HepG2 (cell line): Measurements from ENCODE around the gene CD320. TPM values are rescaled to one million over a fixed set of nuclear protein-coding genes. Genes with fewer than 3 reads are reported as not detected.

Source experiments
- CENPT ChIP-seq: sonication (generic); formaldehyde crosslinking; IDR thresholded peaks from 2 replicates; pipeline ENCODE4 v1.8.0; 2022; ENCODE audit warnings: low read depth, mild to moderate bottlenecking, moderate library complexity, missing genetic modification reagents
- ETS1 ChIP-seq: sonication (generic); formaldehyde crosslinking; IDR thresholded peaks from 2 replicates; pipeline ENCODE4 v1.4.0; 2020; ENCODE audit warnings: missing genetic modification reagents
- GFI1 ChIP-seq: sonication (generic); formaldehyde crosslinking; IDR thresholded peaks from 2 replicates; pipeline ENCODE4 v1.5.0; 2020; ENCODE audit warnings: missing genetic modification reagents, mild to moderate bottlenecking, borderline replicate concordance
- HDAC6 ChIP-seq: fragments of 200-600 bp; sonication (generic); IDR thresholded peaks from 2 replicates; pipeline ENCODE4 v1.7.0; 2017; ENCODE audit warnings: mild to moderate bottlenecking, antibody characterized with exemption, low read length, low read depth
- HNF1B ChIP-seq: sonication (generic); formaldehyde crosslinking; IDR thresholded peaks from 2 replicates; pipeline ENCODE4 v1.5.1; 2020; ENCODE audit warnings: mild to moderate bottlenecking, moderate library complexity, missing genetic modification reagents
- IKZF5 ChIP-seq: IDR thresholded peaks from 2 replicates; pipeline ENCODE4 v1.6.1; 2018; ENCODE audit warnings: missing genetic modification reagents, mild to moderate bottlenecking, missing compliant biosample characterization
- LBX2 ChIP-seq: sonication (generic); formaldehyde crosslinking; IDR thresholded peaks from 2 replicates; pipeline ENCODE4 v1.5.0; 2020; ENCODE audit warnings: missing genetic modification reagents, mild to moderate bottlenecking, borderline replicate concordance
- MBD4 ChIP-seq: IDR thresholded peaks from 2 replicates; pipeline ENCODE4 v1.6.1; 2012; ENCODE audit warnings: low read length, inconsistent platforms, borderline replicate concordance
- MEIS1 ChIP-seq: sonication (generic); formaldehyde crosslinking; IDR thresholded peaks from 2 replicates; pipeline ENCODE4 v1.9.0; 2021; ENCODE audit warnings: mild to moderate bottlenecking, missing genetic modification reagents, moderate library complexity, borderline replicate concordance
- NAIF1 ChIP-seq: sonication (generic); formaldehyde crosslinking; IDR thresholded peaks from 2 replicates; pipeline ENCODE4 v1.5.0; 2020; ENCODE audit warnings: mild to moderate bottlenecking, missing genetic modification reagents, borderline replicate concordance
- POLR2G ChIP-seq: fragments of 200-400 bp; formaldehyde crosslinking; IDR thresholded peaks from 2 replicates; pipeline ENCODE4 v1.6.1; 2018; ENCODE audit warnings: mild to moderate bottlenecking, low read depth, low read length, moderate library complexity
- TBX2 ChIP-seq: sonication (generic); formaldehyde crosslinking; IDR thresholded peaks from 2 replicates; pipeline ENCODE4 v1.5.0; 2020; ENCODE audit warnings: missing genetic modification reagents, mild to moderate bottlenecking, borderline replicate concordance
- TRIM24 ChIP-seq: sonication (generic); formaldehyde crosslinking; IDR thresholded peaks from 2 replicates; pipeline ENCODE4 v1.8.0; 2022; ENCODE audit warnings: mild to moderate bottlenecking, missing genetic modification reagents
- ZBTB21 ChIP-seq: sonication (generic); formaldehyde crosslinking; IDR thresholded peaks from 2 replicates; pipeline ENCODE4 v1.4.0; 2020; ENCODE audit warnings: missing genetic modification reagents
- ZBTB37 ChIP-seq: sonication (generic); formaldehyde crosslinking; IDR thresholded peaks from 2 replicates; pipeline ENCODE4 v1.4.0; 2020; ENCODE audit warnings: mild to moderate bottlenecking, missing genetic modification reagents
- ZFAT ChIP-seq: sonication (generic); formaldehyde crosslinking; conservative IDR thresholded peaks from 2 replicates; pipeline ENCODE4 v1.8.1; 2023; ENCODE audit warnings: missing genetic modification reagents, inconsistent platforms
- ZNF326 ChIP-seq: sonication (generic); formaldehyde crosslinking; IDR thresholded peaks from 2 replicates; pipeline ENCODE4 v1.4.0; 2020; ENCODE audit warnings: missing genetic modification reagents, borderline replicate concordance
- ZNF431 ChIP-seq: sonication (generic); formaldehyde crosslinking; IDR thresholded peaks from 2 replicates; pipeline ENCODE4 v1.9.0; 2022; ENCODE audit warnings: missing genetic modification reagents, low read depth, mild to moderate bottlenecking, borderline replicate concordance
- ZNF605 ChIP-seq: sonication (generic); formaldehyde crosslinking; IDR thresholded peaks from 2 replicates; pipeline ENCODE4 v1.8.0; 2022; ENCODE audit warnings: mild to moderate bottlenecking, missing genetic modification reagents
- ZNF709 ChIP-seq: sonication (generic); formaldehyde crosslinking; IDR thresholded peaks from 2 replicates; pipeline ENCODE4 v1.5.0; 2020; ENCODE audit warnings: mild to moderate bottlenecking, missing genetic modification reagents
- ZNF747 ChIP-seq: sonication (generic); formaldehyde crosslinking; IDR thresholded peaks from 2 replicates; pipeline ENCODE4 v1.8.1; 2023; ENCODE audit warnings: missing genetic modification reagents, mild to moderate bottlenecking, borderline replicate concordance
- ZNF768 ChIP-seq: sonication (generic); formaldehyde crosslinking; IDR thresholded peaks from 2 replicates; pipeline ENCODE4 v1.4.0; 2020; ENCODE audit warnings: missing genetic modification reagents
- ZNF841 ChIP-seq: sonication (generic); formaldehyde crosslinking; IDR thresholded peaks from 2 replicates; pipeline ENCODE4 v1.8.1; 2023; ENCODE audit warnings: missing genetic modification reagents, borderline replicate concordance
- polyA plus RNA-seq, 8 experiments: library from polyadenylated mRNA; depleted of rRNA in 3 of 8; stranded (reverse) in 7 of 8; unstranded in 1 of 8; fragments of >200 nt; fragmentation: Illumina TruSeq in 4 of 8; extraction: Trizol in 4 of 8; gene quantifications; 2 replicates each; pipeline versions ENCODE4 v1.2.1 to v1.2.3, GENCODE V29; 2011 to 2016; ENCODE audit warnings: low read depth in 4 of 8, missing spikeins in 1 of 8, mixed read lengths in 1 of 8; ENCODE audit not compliant: insufficient read depth in 1 of 8
- total RNA-seq, 5 experiments: library from RNA; depleted of rRNA; stranded (reverse); fragments of >200 nt; fragmentation: Illumina TruSeq; extraction: Trizol; gene quantifications; 2 replicates each; pipeline ENCODE4 v1.2.3, GENCODE V29; 2016; ENCODE audit warnings: low read depth in 1 of 5

CD320 gene
- total and polyA plus RNA-seq, 2 of the 13 experiments (the other 11 are each of a cell fraction or from before 2014, with no cell fraction given) = 83.1 to 99.9 TPM

GRCh38 chr19:8321067-8321985, 13.2 kb upstream of the CD320 start, which contains the start of the genes NDUFA7 and RPS28 (continued):
- TF ChIP-seq ZNF841 (CRISPR knock-in tag) = no peak
- TF ChIP-seq MEIS1 (CRISPR knock-in tag) = peak; percentile 64; the same call in 1 of the 2 replicates
- TF ChIP-seq HNF1B (CRISPR knock-in tag) = peak; percentile 86
- peak; percentile 73 for TF ChIP-seq ZNF431 (CRISPR knock-in tag)
- TF ChIP-seq ZBTB37 (CRISPR knock-in tag) = peak; percentile 73
- TF ChIP-seq CENPT (CRISPR knock-in tag) = no peak
- 0 out of 2 replicates have a peak, but pooled peaks have one; percentile 60 for TF ChIP-seq ETS1 (CRISPR knock-in tag)
- peak; percentile 76 for TF ChIP-seq IKZF5 (CRISPR knock-in tag)
- TF ChIP-seq TRIM24 (CRISPR knock-in tag) = no peak
- 0 out of 2 replicates have a peak, but pooled peaks have one; percentile 48 for TF ChIP-seq ZNF768 (CRISPR knock-in tag)
- no peak for TF ChIP-seq MBD4
- TF ChIP-seq LBX2 = 0 out of 2 replicates have a peak, but pooled peaks have one; percentile 41
- 0 out of 2 replicates have a peak, but pooled peaks have one; percentile 7 for TF ChIP-seq ZNF709
- TF ChIP-seq ZBTB21 (CRISPR knock-in tag) = peak; percentile 51
- no peak; the same call in 1 of the 2 replicates for TF ChIP-seq NAIF1
- TF ChIP-seq ZNF605 (CRISPR knock-in tag) = peak; percentile 63; the same call in 1 of the 2 replicates
- TF ChIP-seq ZNF326 (CRISPR knock-in tag) = no peak
- TF ChIP-seq TBX2 (CRISPR knock-in tag) = peak; percentile 89
- TF ChIP-seq ZFAT (CRISPR knock-in tag) = 0 out of 2 replicates have a peak, but pooled peaks have one; percentile 5
- TF ChIP-seq HDAC6 = no peak
- TF ChIP-seq POLR2G = peak; percentile 95
- TF ChIP-seq GFI1 (CRISPR knock-in tag) = no peak; the same call in 1 of the 2 replicates
- peak; percentile 89 for TF ChIP-seq ZNF747 (CRISPR knock-in tag)
